ENCODE measurements around the gene CPO.

DNA sequence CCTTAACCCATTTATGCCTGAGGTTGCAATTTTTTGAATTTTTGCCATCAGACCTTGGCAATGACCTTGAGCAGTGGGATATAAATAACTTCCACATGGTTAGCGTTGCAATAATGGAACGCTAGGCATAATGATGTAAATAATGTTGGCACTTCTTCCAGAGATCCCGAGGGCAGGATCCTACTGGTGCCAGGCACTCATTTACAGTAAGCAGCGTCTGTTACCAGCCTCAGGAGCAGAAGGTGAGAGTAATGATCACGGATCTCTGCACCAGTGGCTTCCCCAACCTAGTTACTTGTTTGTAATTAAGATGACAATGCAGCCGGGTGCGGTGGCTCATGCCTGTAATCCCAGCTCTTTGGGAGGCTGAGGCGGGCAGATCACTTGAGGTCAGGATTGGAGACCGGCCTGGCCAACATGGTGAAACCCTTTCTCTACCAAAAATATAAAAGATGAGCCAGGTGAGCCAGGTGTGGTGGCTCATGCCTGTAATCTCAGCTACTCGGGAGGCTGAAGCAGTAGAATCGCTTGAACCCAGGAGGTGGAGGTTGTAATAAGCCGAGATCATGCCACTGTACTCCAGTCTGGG, 41.9 kb downstream of the CPO start:
- TF ChIP-seq EP300 (IDR thresholded peaks at IDR 0.05; ENCODE audit: low read depth) (no peak), POLR2A (IDR thresholded peaks at IDR 0.05) (no peak)
- TF ChIP-seq, protein P1, sequence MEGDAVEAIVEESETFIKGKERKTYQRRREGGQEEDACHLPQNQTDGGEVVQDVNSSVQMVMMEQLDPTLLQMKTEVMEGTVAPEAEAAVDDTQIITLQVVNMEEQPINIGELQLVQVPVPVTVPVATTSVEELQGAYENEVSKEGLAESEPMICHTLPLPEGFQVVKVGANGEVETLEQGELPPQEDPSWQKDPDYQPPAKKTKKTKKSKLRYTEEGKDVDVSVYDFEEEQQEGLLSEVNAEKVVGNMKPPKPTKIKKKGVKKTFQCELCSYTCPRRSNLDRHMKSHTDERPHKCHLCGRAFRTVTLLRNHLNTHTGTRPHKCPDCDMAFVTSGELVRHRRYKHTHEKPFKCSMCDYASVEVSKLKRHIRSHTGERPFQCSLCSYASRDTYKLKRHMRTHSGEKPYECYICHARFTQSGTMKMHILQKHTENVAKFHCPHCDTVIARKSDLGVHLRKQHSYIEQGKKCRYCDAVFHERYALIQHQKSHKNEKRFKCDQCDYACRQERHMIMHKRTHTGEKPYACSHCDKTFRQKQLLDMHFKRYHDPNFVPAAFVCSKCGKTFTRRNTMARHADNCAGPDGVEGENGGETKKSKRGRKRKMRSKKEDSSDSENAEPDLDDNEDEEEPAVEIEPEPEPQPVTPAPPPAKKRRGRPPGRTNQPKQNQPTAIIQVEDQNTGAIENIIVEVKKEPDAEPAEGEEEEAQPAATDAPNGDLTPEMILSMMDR (IDR thresholded peaks at IDR 0.05), result no peak
